Spleen (tissue), 13 donors: ENCODE measurements around the gene HDAC7. TPM values are rescaled to one million over a fixed set of nuclear protein-coding genes. Genes with fewer than 3 reads are reported as not detected.

Experiments
- DNase-seq: peaks from one replicate; pipeline ENCODE4 v3.0.0-alpha.2; 2020
- H3K27ac ChIP-seq, 8 donors: fragments of 200-600 bp; sonication (generic) in 7 of 8; 1 replicate in 4 of 8; 2 replicates in 4 of 8; pipeline versions ENCODE4 v1.5.0 to v1.8.0; 2016 to 2021; ENCODE audit warnings: inconsistent platforms in 4 of 8, mild to moderate bottlenecking in 4 of 8, moderate library complexity in 1 of 8
- H3K27me3 ChIP-seq, 7 donors: fragments of 200-600 bp; sonication (generic) in 6 of 7; replicated peaks in 1 of 7; 1 replicate in 4 of 7; 2 replicates in 3 of 7; pipeline versions ENCODE4 v1.5.0 to v1.8.0; 2016 to 2021; ENCODE audit warnings: inconsistent platforms in 3 of 7, mild to moderate bottlenecking in 1 of 7
- H3K36me3 ChIP-seq, 6 donors: fragments of 200-600 bp; sonication (generic) in 5 of 6; 1 replicate in 4 of 6; 2 replicates in 2 of 6; pipeline versions ENCODE4 v1.5.0 to v1.8.0; 2016 to 2021; ENCODE audit warnings: inconsistent platforms in 2 of 6
- H3K4me1 ChIP-seq, 6 donors: fragments of 200-600 bp; sonication (generic) in 5 of 6; 1 replicate in 3 of 6; 2 replicates in 3 of 6; pipeline versions ENCODE4 v1.5.0 to v1.8.0; 2016 to 2021; ENCODE audit warnings: inconsistent platforms in 3 of 6
- H3K4me3 ChIP-seq, 8 donors: fragments of 200-600 bp; sonication (generic) in 7 of 8; 1 replicate in 4 of 8; 2 replicates in 4 of 8; pipeline versions ENCODE4 v1.5.0 to v1.8.0; 2016 to 2021; ENCODE audit warnings: inconsistent platforms in 4 of 8, mild to moderate bottlenecking in 4 of 8, moderate library complexity in 2 of 8
- H3K9me3 ChIP-seq, 8 donors: fragments of 200-600 bp; sonication (generic) in 7 of 8; 1 replicate in 4 of 8; 2 replicates in 4 of 8; pipeline versions ENCODE4 v1.5.0 to v1.8.0; 2016 to 2021; ENCODE audit warnings: inconsistent platforms in 4 of 8
- POLR2A ChIP-seq, 3 donors: fragments of 450-650 bp; IDR thresholded peaks; one replicate each; pipeline ENCODE4 v1.5.1; 2017; ENCODE audit warnings: antibody characterized with exemption in 3 of 3, mild to moderate bottlenecking in 1 of 3
- POLR2AphosphoS5 ChIP-seq, 3 donors: sonication (generic); formaldehyde crosslinking; IDR thresholded peaks; one replicate each; pipeline ENCODE4 v1.5.1; 2017; ENCODE audit warnings: antibody characterized with exemption in 3 of 3
- WGBS, 5 donors: extraction: QIAGEN DNeasy Blood & Tissue Kit in 3 of 5; methylation state at CpG; one replicate each; pipeline versions ENCODE4 v1.1.5 to v1.1.7; 2013 to 2018; 5-methylcytosine and 5-hydroxymethylcytosine counted together
- intact Hi-C: fragments of 100-400 bp; cut with DNase I; formaldehyde crosslinking; loops from one replicate; pipeline ENCODE4 v1.15.0; 2023; ENCODE audit warnings: low total_unique reads
- long read RNA-seq, 2 donors: transcript quantifications; one replicate each; lab custom pipeline, GENCODE V29; 2026
- polyA plus RNA-seq, 3 donors: library from polyadenylated mRNA; stranded (reverse); fragments of 200-250 nt; gene quantifications; one replicate each; pipeline ENCODE4 v1.2.1, GENCODE V29; 2013
- total RNA-seq, 7 donors: library from RNA; depleted of rRNA in 3 of 7; stranded (reverse); fragments of >200 nt in 3 of 7; fragmentation: NEBNext Ultra II Directional in 4 of 7; extraction: Animal tissue kit (Norgen Biotek cat#: 25700) in 4 of 7; gene quantifications; one replicate each; pipeline versions ENCODE4 v1.1.0 to v1.2.1, GENCODE V29; 2016 to 2021
- TF ChIP-seq, protein P1 (sequence below), 11 experiments: fragments of 200-600 bp in 7 of 11; fragments of 450-650 bp in 4 of 11; sonication (generic) in 4 of 11; IDR thresholded peaks in 8 of 11; conservative IDR thresholded peaks in 3 of 11; 1 replicate in 7 of 11; 2 replicates in 4 of 11; pipeline versions ENCODE4 v1.4.0 to v1.8.0; 2016 to 2021; ENCODE audit warnings: antibody characterized with exemption in 11 of 11, inconsistent platforms in 4 of 11, mild to moderate bottlenecking in 1 of 11
- donor health status: healthy with polysubstance abuse.
- donor health status: DM: no; HTN: no; CAD: no; lungs with moderate emphysema.
- donor health status: DM: no; HTN: no; CAD: no.
- donor health status: Bipolar disorder and iron deficiency.
- donor health status: healthy.
- donor health status: DM: no; HTN: no; CAD: no.
- donor health status: DM: yes; HTN: yes; CAD: no.

HDAC7 gene
- total RNA-seq (100 to 1,000 TPM in 5 of 7 donors, 10 to 100 TPM in 2; 74.9 to 158 (median 132) TPM), polyA plus RNA-seq (10 to 100 TPM; 39.6 to 76.7 (median 52.2) TPM)
- long read RNA-seq, donor 1, full-length matches to known transcripts = 2 of 26 reads
- long read RNA-seq, donor 1, partial matches to known transcripts = 24 of 26 reads
- long read RNA-seq, donor 1, other reads (novel, unspliced or antisense) = 0 of 26 reads
- long read RNA-seq, donor 2, full-length matches to known transcripts = 3 of 3 reads
- long read RNA-seq, donor 2, partial matches to known transcripts = 0 of 3 reads
- long read RNA-seq, donor 2, other reads (novel, unspliced or antisense) = 0 of 3 reads

DNA sequence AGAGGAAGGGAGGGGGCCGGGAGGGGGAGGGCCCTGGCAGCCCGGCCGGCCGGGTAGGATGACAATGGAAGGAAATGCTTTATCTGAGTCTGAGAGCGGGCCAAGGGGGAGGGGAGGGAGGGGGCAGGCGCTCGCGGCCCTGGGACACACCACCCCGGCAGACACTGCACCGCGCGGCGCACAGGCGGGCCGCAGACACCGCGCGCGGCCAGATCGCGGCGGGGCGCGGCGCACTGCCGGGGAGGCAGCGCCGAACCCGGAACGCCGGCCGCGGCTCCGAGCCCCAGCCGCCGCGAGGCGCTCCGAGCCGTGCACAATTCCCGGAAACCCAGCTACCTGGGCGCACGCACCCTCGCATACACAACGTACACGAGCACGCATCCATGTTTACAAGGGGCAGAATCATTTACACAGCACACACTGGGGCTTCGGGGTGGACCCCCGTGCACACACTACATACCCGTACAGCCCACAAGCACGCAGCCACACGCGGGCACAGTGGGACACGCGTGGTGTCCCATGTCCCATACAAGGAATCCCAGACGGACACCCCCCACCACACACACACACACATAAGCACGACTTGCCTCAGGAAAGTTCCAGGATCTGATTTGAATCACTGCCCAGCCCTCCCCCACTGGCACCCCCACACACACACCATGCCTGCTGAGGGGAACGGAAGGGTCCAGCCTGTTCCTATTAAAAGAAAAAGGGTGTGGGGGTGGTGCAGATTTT is at the start of gene HDAC7:
Gene HDAC7 (minus strand): TSS at position 8 of the 735 bp plus-strand sequence. CDS start 118 bp downstream, outside the sequence.
- peaks cover 53 to 93% (median 73%) of the 10 kb centered on the region in 6 donors for H3K4me1 ChIP-seq
- peak in 1 of 3 donors; percentile 49 for TF ChIP-seq POLR2A (IDR thresholded peaks at IDR 0.05)
- TF ChIP-seq, protein P1, sequence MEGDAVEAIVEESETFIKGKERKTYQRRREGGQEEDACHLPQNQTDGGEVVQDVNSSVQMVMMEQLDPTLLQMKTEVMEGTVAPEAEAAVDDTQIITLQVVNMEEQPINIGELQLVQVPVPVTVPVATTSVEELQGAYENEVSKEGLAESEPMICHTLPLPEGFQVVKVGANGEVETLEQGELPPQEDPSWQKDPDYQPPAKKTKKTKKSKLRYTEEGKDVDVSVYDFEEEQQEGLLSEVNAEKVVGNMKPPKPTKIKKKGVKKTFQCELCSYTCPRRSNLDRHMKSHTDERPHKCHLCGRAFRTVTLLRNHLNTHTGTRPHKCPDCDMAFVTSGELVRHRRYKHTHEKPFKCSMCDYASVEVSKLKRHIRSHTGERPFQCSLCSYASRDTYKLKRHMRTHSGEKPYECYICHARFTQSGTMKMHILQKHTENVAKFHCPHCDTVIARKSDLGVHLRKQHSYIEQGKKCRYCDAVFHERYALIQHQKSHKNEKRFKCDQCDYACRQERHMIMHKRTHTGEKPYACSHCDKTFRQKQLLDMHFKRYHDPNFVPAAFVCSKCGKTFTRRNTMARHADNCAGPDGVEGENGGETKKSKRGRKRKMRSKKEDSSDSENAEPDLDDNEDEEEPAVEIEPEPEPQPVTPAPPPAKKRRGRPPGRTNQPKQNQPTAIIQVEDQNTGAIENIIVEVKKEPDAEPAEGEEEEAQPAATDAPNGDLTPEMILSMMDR (IDR thresholded peaks at IDR 0.05 in 8 of 11, conservative IDR thresholded peaks at IDR 0.05 in 3 of 11) = no peak
- peak; percentile 70 to 83 (median 76) for TF ChIP-seq POLR2AphosphoS5 (IDR thresholded peaks at IDR 0.05)
- DNase-seq = peak; percentile 95
- intact Hi-C loops = no loop called here
- H3K36me3 ChIP-seq = peaks cover 0 to under 1% (median 0%) of the 10 kb centered on the region in 6 donors
- H3K27ac ChIP-seq = peak within 1 kb of the TSS; percentile 91 to 98 (median 96)
- peak within 1 kb of the TSS; percentile 71 to 82 (median 78) for H3K4me3 ChIP-seq
- 0 to 1% (median 1%) methylated on average over 15 to 58 of the region's 58 CpGs for WGBS, 5 donors
- H3K9me3 ChIP-seq = no peaks in the 10 kb centered on the region
- no peaks in the 10 kb centered on the region for H3K27me3 ChIP-seq

DNA sequence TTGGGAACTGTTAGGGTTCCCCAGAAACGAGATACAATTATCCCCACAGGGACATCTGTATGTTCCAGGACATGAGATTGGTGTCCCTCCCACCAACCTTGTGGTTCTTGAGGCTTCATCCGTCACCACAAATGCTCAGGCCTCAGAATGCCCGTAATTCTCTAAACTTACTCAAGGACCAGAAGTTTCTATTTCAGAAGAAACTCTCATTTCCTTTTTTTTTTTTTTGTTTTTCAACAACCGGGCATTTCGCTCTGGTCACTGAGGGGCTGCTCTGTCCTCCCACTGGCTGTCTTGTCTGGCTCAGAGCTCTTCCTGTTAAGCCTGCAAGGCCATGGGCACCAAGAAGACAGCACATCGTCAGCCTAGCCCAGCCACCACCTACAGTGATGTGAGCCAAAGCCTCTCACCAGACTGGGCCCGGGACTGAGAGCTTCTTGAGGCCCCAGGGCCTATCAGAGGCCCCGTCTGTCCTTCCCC is 48.9 kb upstream of the HDAC7 start:
- Histone ChIP-seq H3K9me3 (no peaks in the 10 kb centered on the region), H3K36me3 (peaks cover 0 to 15% (median 0%) of the 10 kb centered on the region in 6 donors), H3K4me3 (no peak overlapping the region), H3K27ac (peak overlapping the region in 4 of 8 donors; percentile 46 to 65 (median 52)), H3K27me3 (no peaks in the 10 kb centered on the region), H3K4me1 (peaks cover 0 to 38% (median 24%) of the 10 kb centered on the region in 6 donors)
- intact Hi-C loops = no loop called here
- TF ChIP-seq, protein P1 (IDR thresholded peaks at IDR 0.05 in 8 of 11, conservative IDR thresholded peaks at IDR 0.05 in 3 of 11) = no peak
- TF ChIP-seq POLR2AphosphoS5 (IDR thresholded peaks at IDR 0.05) (no peak), POLR2A (IDR thresholded peaks at IDR 0.05) (no peak)
- 39 to 49% (median 46%) methylated on average over 8 of the region's 8 CpGs for WGBS, 5 donors
- peak; percentile 64 for DNase-seq

DNA sequence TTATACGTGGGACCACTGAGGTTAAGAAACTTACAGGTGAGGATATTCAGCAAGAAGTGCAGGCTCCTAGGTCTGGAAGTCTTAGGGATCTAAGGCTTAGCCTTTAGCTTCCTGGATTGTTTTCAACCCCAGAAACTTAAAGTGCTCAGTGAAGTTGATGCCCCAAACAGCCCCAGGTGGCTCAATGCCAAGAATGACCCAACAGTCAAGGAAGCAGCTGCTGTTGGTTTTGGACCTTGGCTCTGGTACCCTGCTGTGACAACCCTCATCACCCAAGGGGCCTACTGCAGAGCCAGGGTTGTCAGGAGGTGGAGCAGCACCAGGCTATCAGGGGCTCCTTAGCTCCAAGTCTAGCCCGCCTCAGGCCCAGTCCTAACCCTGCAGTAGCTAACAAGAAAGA is 48.3 kb upstream of the HDAC7 start:
- H3K27me3 ChIP-seq = no peaks in the 10 kb centered on the region
- peak; percentile 55 for DNase-seq
- H3K27ac ChIP-seq = peak overlapping the region in 4 of 8 donors; percentile 46 to 65 (median 52)
- TF ChIP-seq POLR2AphosphoS5 (IDR thresholded peaks at IDR 0.05) = no peak
- TF ChIP-seq POLR2A (IDR thresholded peaks at IDR 0.05) = no peak
- TF ChIP-seq, protein P1 (IDR thresholded peaks at IDR 0.05 in 8 of 11, conservative IDR thresholded peaks at IDR 0.05 in 3 of 11) = no peak
- H3K36me3 ChIP-seq = peaks cover 0 to 20% (median 0%) of the 10 kb centered on the region in 6 donors
- WGBS, 5 donors = 83 to 89% (median 87%) methylated on average over 2 of the region's 2 CpGs
- peaks cover 0 to 38% (median 24%) of the 10 kb centered on the region in 6 donors for H3K4me1 ChIP-seq
- no peaks in the 10 kb centered on the region for H3K9me3 ChIP-seq
- no peak overlapping the region for H3K4me3 ChIP-seq
- intact Hi-C loops = no loop called here
